ENCODE measurements around the gene ZFHX3. TPM values are rescaled to one million over a fixed set of nuclear protein-coding genes. Genes with fewer than 3 reads are reported as not detected.

ZFHX3 gene
- total and polyA plus RNA-seq, 2 of the 8 experiments (the other 6 are each of a cell fraction or from before 2014, with no cell fraction given), result 0.08 to 0.99 TPM

DNA sequence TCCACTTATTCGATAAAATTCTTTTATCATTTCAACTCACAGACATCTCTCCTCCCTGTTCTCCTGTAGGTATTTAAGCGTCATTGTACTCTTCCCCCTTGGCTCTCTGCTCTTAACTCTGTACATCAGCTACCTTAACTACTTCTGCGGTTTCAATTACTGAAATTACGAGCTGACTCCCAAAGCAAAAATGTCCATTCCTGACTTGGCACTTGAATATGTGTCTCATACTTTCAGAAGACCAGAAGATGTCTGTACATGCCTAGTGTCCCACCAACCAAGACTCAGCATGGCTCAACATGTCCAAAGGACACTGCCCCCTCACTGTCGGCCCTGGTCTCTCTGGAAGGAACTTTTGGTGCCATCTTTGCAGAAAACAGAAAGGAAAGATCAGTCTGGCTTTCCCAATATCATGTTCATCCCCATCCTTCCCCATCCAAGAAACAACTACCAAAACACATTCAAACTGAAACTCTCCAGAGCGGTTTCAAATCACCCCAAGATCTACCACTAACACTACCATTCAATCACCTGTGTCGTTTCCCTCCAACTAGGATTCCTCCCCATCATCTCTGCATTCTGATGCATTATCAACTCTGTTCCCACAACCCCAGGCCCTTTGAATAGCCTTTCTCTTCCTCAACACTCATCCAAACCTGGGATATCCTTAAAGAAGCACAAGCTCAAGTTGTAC, 74.9 kb downstream of the ZFHX3 start:
- Histone ChIP-seq H4K5ac (ENCODE audit: insufficient read length, low read depth, low read length) (no peak overlapping the region), H2BK120ac (replicated peaks; ENCODE audit: low read depth, low read length) (no peak overlapping the region), H3K9ac (replicated peaks in 1 of 4; ENCODE audit: extremely low read depth in 1 of 4, low read depth in 3 of 4, low read length in 3 of 4) (no peak overlapping the region), H2AFZ (ENCODE audit: low read length) (no peak overlapping the region), H3K9me3 (ENCODE audit: insufficient read depth in 2 of 2, low read depth in 1 of 2, low read length in 1 of 2) (no peaks in the 10 kb centered on the region), H2BK20ac (ENCODE audit: low read length) (no peak overlapping the region), H3K4me1 (replicated peaks in 1 of 4; ENCODE audit: control insufficient read depth in 3 of 4, insufficient read depth in 4 of 4, low read length in 3 of 4) (no peaks in the 10 kb centered on the region), H3K79me2 (ENCODE audit: control insufficient read depth in 1 of 2, insufficient read depth in 2 of 2, low read length in 2 of 2) (no peaks in the 10 kb centered on the region), H3K18ac (ENCODE audit: extremely low read depth, low read length) (no peak overlapping the region), H3K36me3 (ENCODE audit: control insufficient read depth in 2 of 4, insufficient read depth in 4 of 4, low read length in 3 of 4) (no peaks in the 10 kb centered on the region), H3K27ac (ENCODE audit: low read depth, low read length) (no peak overlapping the region), H2BK12ac (ENCODE audit: low read depth, low read length) (no peak overlapping the region), H3K4me2 (ENCODE audit: insufficient read depth in 1 of 2, low read depth in 2 of 2, low read length in 2 of 2) (no peak overlapping the region), H3K79me1 (ENCODE audit: low read depth, low read length) (no peaks in the 10 kb centered on the region), H3K56ac (replicated peaks; ENCODE audit: insufficient read length, low read depth, low read length) (no peak overlapping the region), H2AK5ac (ENCODE audit: low read depth, low read length) (no peak overlapping the region), H3K14ac (ENCODE audit: insufficient read length) (no peak overlapping the region), H4K91ac (replicated peaks; ENCODE audit: insufficient read length, low read length) (no peak overlapping the region), H3K27me3 (replicated peaks in 1 of 4; ENCODE audit: control insufficient read depth in 3 of 4, extremely low read depth in 1 of 4, insufficient read depth in 3 of 4, low read length in 3 of 4) (no peaks in the 10 kb centered on the region), H3K4me3 (ENCODE audit: extremely low read depth in 1 of 4, insufficient read depth in 2 of 4, low read depth in 3 of 4, low read length in 4 of 4) (no peak overlapping the region), H2BK15ac (ENCODE audit: low read length) (no peak overlapping the region), H4K20me1 (replicated peaks in 1 of 2; ENCODE audit: control insufficient read depth in 1 of 2, insufficient read depth in 2 of 2, low read length in 2 of 2) (no peaks in the 10 kb centered on the region), H3K4ac (replicated peaks; ENCODE audit: insufficient read length, low read depth, low read length) (no peak overlapping the region), H3K23ac (ENCODE audit: insufficient read length) (no peak overlapping the region), H3K23me2 (ENCODE audit: low read depth, low read length) (no peaks in the 10 kb centered on the region), H4K8ac (ENCODE audit: extremely low read depth, insufficient read depth, low read length) (no peak overlapping the region), H2BK5ac (ENCODE audit: low read depth, low read length) (no peak overlapping the region)
- DNase-seq (ENCODE audit: low read depth in 1 of 2, low spot score in 2 of 2) (no peak), FAIRE-seq (no peak)
- ChIA-PET CTCF (ENCODE audit: partially characterized antibody) (interaction anchor here (0.9 to 3.6 kb wide), 5 partner anchors 12 to 116 kb away, joined by 3 to 26 read pairs (median 3); no protein-coding TSS in a partner anchor), POLR2A (ENCODE audit: partially characterized antibody) (no interaction called here)
- TF ChIP-seq SIN3A (conservative IDR thresholded peaks at IDR 0.05 in 1 of 2, IDR thresholded peaks at IDR 0.05 in 1 of 2; ENCODE audit: low read depth in 1 of 2, low read length in 2 of 2), result no peak
- no peak for TF ChIP-seq POU5F1 (IDR thresholded peaks at IDR 0.05; ENCODE audit: low read depth, low read length)
- no peak for TF ChIP-seq EP300 (IDR thresholded peaks at IDR 0.05; ENCODE audit: borderline replicate concordance in 1 of 2, low read depth in 2 of 2, low read length in 2 of 2)
- 89 to 100% methylated on average over 1 to 7 of the region's 7 CpGs for WGBS, 2 experiments (ENCODE audit: extremely low coverage in 1 of 2, insufficient coverage in 1 of 2, insufficient read length in 1 of 2, insufficient replicate concordance in 2 of 2, low coverage in 1 of 2, low lambda C conversion rate in 2 of 2, missing lambda C conversion rate in 1 of 2)
